HepG2 (cell line): ENCODE results near the gene HNRNPUL1. TPM values are rescaled to one million over a fixed set of nuclear protein-coding genes. Genes with fewer than 3 reads are reported as not detected.

Experiments used
- ATAC-seq: fragments of 200-7000 bp; cut with Tn5 transposase; 3 replicates; pipeline ENCODE4 v1.9.1; 2020; ENCODE audit warnings: mild to moderate bottlenecking, moderate library complexity
- BruUV-seq: library from RNA; stranded (reverse); fragments of 400-500 nt; replicated peaks from 2 replicates; lab custom pipeline; 2021; lab: Mats Ljungman, UMichigan
- CTCF ChIA-PET: fragments of 300-600 bp; formaldehyde crosslinking; extraction: SDS; loops from one replicate; lab custom pipeline; 2021; ENCODE audit warnings: low total read pairs, inconsistent platforms, low intra/inter-chr PET ratio; lab: Yijun Ruan, JAX
- POLR2A ChIA-PET: fragments of 350-600 bp; sonication (Branson Sonifier 250); formaldehyde crosslinking; loops from one replicate; lab custom pipeline; 2020; ENCODE audit warnings: antibody characterized with exemption, inconsistent platforms; lab: Yijun Ruan, JAX
- DNase-seq: peaks from one replicate; pipeline ENCODE4 v3.0.0-alpha.2; 2015; ENCODE audit warnings: low spot score
- FAIRE-seq: peaks from 3 replicates; lab custom pipeline; 2011; peaks lifted over from hg19 to GRCh38; lab: Jason Lieb, UNC
- H2AFZ ChIP-seq: one replicate; pipeline ENCODE4 v1.6.1; 2011; ENCODE audit warnings: low read length, inconsistent platforms
- H3K27ac ChIP-seq: fragments of 300-600 bp; 3 replicates; pipeline ENCODE4 v1.8.0; 2011; ENCODE audit warnings: mixed run types, mild to moderate bottlenecking, mixed read lengths, low read length, inconsistent platforms; ENCODE audit not compliant: insufficient read depth; ENCODE audit errors: extremely low read length
- H3K27me3 ChIP-seq, 2 experiments: fragments of 200-600 bp in 1 of 2; 2 replicates in 1 of 2; 3 replicates in 1 of 2; pipeline versions ENCODE4 v1.6.0 to v1.8.0; 2011; ENCODE audit warnings: low read length in 2 of 2, mild to moderate bottlenecking in 2 of 2, moderate library complexity in 2 of 2, inconsistent platforms in 1 of 2; ENCODE audit not compliant: insufficient read depth in 2 of 2, control insufficient read depth in 1 of 2
- H3K36me3 ChIP-seq, 2 experiments: fragments of 200-600 bp in 1 of 2; replicated peaks in 1 of 2; 2 replicates in 1 of 2; 3 replicates in 1 of 2; pipeline versions ENCODE4 v1.5.1 to v1.8.0; 2011; ENCODE audit warnings: low read length in 2 of 2, inconsistent platforms in 1 of 2; ENCODE audit not compliant: insufficient read depth in 2 of 2, control insufficient read depth in 1 of 2
- H3K4me1 ChIP-seq: 2 replicates; pipeline ENCODE4 v1.5.1; 2012; ENCODE audit warnings: low read length, inconsistent platforms; ENCODE audit not compliant: insufficient read depth
- H3K4me2 ChIP-seq: 2 replicates; pipeline ENCODE4 v1.6.0; 2011; ENCODE audit warnings: low read depth, low read length, inconsistent platforms
- H3K4me3 ChIP-seq, 3 experiments: fragments of 200-600 bp in 1 of 3; sonication (generic), shearing (Covaris generic) in 1 of 3; replicated peaks in 1 of 3; 2 replicates each; pipeline ENCODE4 v1.5.1; 2011 to 2016; ENCODE audit warnings: low read length in 3 of 3, inconsistent platforms in 2 of 3, low read depth in 2 of 3, mild to moderate bottlenecking in 2 of 3, control low read depth in 1 of 3, mixed read lengths in 1 of 3; ENCODE audit not compliant: insufficient read depth in 1 of 3
- H3K79me2 ChIP-seq: one replicate; pipeline ENCODE4 v1.6.1; 2011; ENCODE audit warnings: low read length, inconsistent platforms; ENCODE audit not compliant: insufficient read depth
- H3K9ac ChIP-seq: 2 replicates; pipeline ENCODE4 v1.6.0; 2011; ENCODE audit warnings: mild to moderate bottlenecking, low read depth, low read length, inconsistent platforms; ENCODE audit not compliant: insufficient read depth
- H3K9me3 ChIP-seq: 2 replicates; pipeline ENCODE4 v1.5.1; 2012; ENCODE audit warnings: mild to moderate bottlenecking, low read length
- H4K20me1 ChIP-seq: 2 replicates; pipeline ENCODE4 v1.6.0; 2011; ENCODE audit warnings: inconsistent platforms, mild to moderate bottlenecking, low read length, moderate library complexity; ENCODE audit not compliant: insufficient read depth
- CREB3 ChIP-seq: sonication (generic); formaldehyde crosslinking; IDR thresholded peaks from 2 replicates; pipeline ENCODE4 v1.5.0; 2020; ENCODE audit warnings: missing genetic modification reagents
- FOXC1 ChIP-seq: sonication (generic); formaldehyde crosslinking; IDR thresholded peaks from 2 replicates; pipeline ENCODE4 v1.8.0; 2022; ENCODE audit warnings: mild to moderate bottlenecking, missing genetic modification reagents, borderline replicate concordance
- GRHL1 ChIP-seq: sonication (generic); formaldehyde crosslinking; conservative IDR thresholded peaks from 2 replicates; pipeline ENCODE4 v1.8.0; 2022; ENCODE audit warnings: missing genetic modification reagents
- KDM1A ChIP-seq: IDR thresholded peaks from 2 replicates; pipeline ENCODE4 v1.6.1; 2016; ENCODE audit warnings: missing compliant biosample characterization
- SMAD3 ChIP-seq: sonication (generic); formaldehyde crosslinking; IDR thresholded peaks from 2 replicates; pipeline ENCODE4 v1.4.0; 2020; ENCODE audit warnings: missing genetic modification reagents
- ZHX1 ChIP-seq: sonication (generic); formaldehyde crosslinking; IDR thresholded peaks from 2 replicates; pipeline ENCODE4 v1.8.1; 2022; ENCODE audit warnings: low read depth, mild to moderate bottlenecking, missing genetic modification reagents
- ZMYM2 ChIP-seq: sonication (generic); formaldehyde crosslinking; IDR thresholded peaks from 2 replicates; pipeline ENCODE4 v1.8.0; 2022; ENCODE audit warnings: mild to moderate bottlenecking, missing genetic modification reagents
- ZNF3 ChIP-seq: IDR thresholded peaks from 2 replicates; pipeline ENCODE4 v1.7.0; 2017; ENCODE audit warnings: inconsistent platforms
- ZNF703 ChIP-seq: sonication (generic); formaldehyde crosslinking; IDR thresholded peaks from 2 replicates; pipeline ENCODE4 v1.5.1; 2020; ENCODE audit warnings: missing genetic modification reagents, mild to moderate bottlenecking, moderate library complexity, borderline replicate concordance
- ZNF75D ChIP-seq: sonication (generic); formaldehyde crosslinking; IDR thresholded peaks from 2 replicates; pipeline ENCODE4 v1.8.1; 2023; ENCODE audit warnings: missing genetic modification reagents, mild to moderate bottlenecking, borderline replicate concordance
- ZNF784 ChIP-seq: sonication (generic); formaldehyde crosslinking; IDR thresholded peaks from 2 replicates; pipeline ENCODE4 v1.5.1; 2020; ENCODE audit warnings: missing genetic modification reagents, mild to moderate bottlenecking, borderline replicate concordance
- WGBS: methylation state at CpG from one replicate; pipeline ENCODE4 v1.1.6; 2017; ENCODE audit warnings: low lambda C conversion rate; 5-methylcytosine and 5-hydroxymethylcytosine counted together
- in situ Hi-C: cut with HindIII; loops from 2 replicates; pipeline ENCODE4 v1.10.0; 2017; ENCODE audit warnings: low pct_unique_long_range_greater_than_20kb; ENCODE audit not compliant: extremely low pct_ligation_motif_present
- intact Hi-C: fragments of 100-400 bp; cut with micrococcal nuclease; formaldehyde crosslinking; loops from one replicate; pipeline ENCODE4 v1.10.0; 2022; ENCODE audit not compliant: unreplicated experiment
- polyA plus RNA-seq, 8 experiments: library from polyadenylated mRNA; depleted of rRNA in 3 of 8; stranded (reverse) in 7 of 8; unstranded in 1 of 8; fragments of >200 nt; fragmentation: Illumina TruSeq in 4 of 8; extraction: Trizol in 4 of 8; gene quantifications; 2 replicates each; pipeline versions ENCODE4 v1.2.1 to v1.2.3, GENCODE V29; 2011 to 2016; ENCODE audit warnings: low read depth in 4 of 8, missing spikeins in 1 of 8, mixed read lengths in 1 of 8; ENCODE audit not compliant: insufficient read depth in 1 of 8
- total RNA-seq, 5 experiments: library from RNA; depleted of rRNA; stranded (reverse); fragments of >200 nt; fragmentation: Illumina TruSeq; extraction: Trizol; gene quantifications; 2 replicates each; pipeline ENCODE4 v1.2.3, GENCODE V29; 2016; ENCODE audit warnings: low read depth in 1 of 5
- TF ChIP-seq, protein P1 (sequence below): sonication (generic); formaldehyde crosslinking; IDR thresholded peaks from 2 replicates; pipeline ENCODE4 v1.4.0; 2020; ENCODE audit warnings: mild to moderate bottlenecking, low read depth, missing genetic modification reagents
- TF ChIP-seq, protein P2 (sequence below): IDR thresholded peaks from 2 replicates; pipeline ENCODE4 v1.6.1; 2016; ENCODE audit warnings: low read depth, borderline replicate concordance

Gene HNRNPUL1
- total and polyA plus RNA-seq, 2 of the 13 experiments (the other 11 are each of a cell fraction or from before 2014, with no cell fraction given) = 30.9 to 81.7 TPM

- CTCF ChIA-PET = no interaction called here
- no peak for FAIRE-seq
- no TSS peak for BruUV-seq
- 73% methylated on average over 9 of the region's 16 CpGs for WGBS
- no peaks in the 10 kb centered on the region for H3K79me2 ChIP-seq
- H4K20me1 ChIP-seq = no peaks in the 10 kb centered on the region
- H3K36me3 ChIP-seq = no peaks in the 10 kb centered on the region
- H3K9ac ChIP-seq = no peak overlapping the region
- intact Hi-C loops (no loop called here), in situ Hi-C loops (no loop called here)
- H3K4me3 ChIP-seq = peak overlapping the region in 1 of 3 experiments; percentile 6; a peak in 2 of 6 replicates
- H3K27me3 ChIP-seq = peaks cover 0 to 4% of the 10 kb centered on the region in 2 experiments; a peak in 1 of 5 replicates
- no peak for ATAC-seq
- H2AFZ ChIP-seq = no peak overlapping the region
- peaks cover 62% of the 10 kb centered on the region for H3K4me1 ChIP-seq
- H3K27ac ChIP-seq = no peak overlapping the region
- H3K9me3 ChIP-seq = no peaks in the 10 kb centered on the region
- POLR2A ChIA-PET = interaction anchor here (1.2 to 3.0 kb wide), 2 partner anchors 43 to 219 kb away, joined by 3 to 10 read pairs; partner anchors contain the start of gene HNRNPUL1
- DNase-seq = no peak
- no peak overlapping the region; the same call in 1 of the 2 replicates for H3K4me2 ChIP-seq
- no peak for TF ChIP-seq ZNF75D (CRISPR knock-in tag)
- no peak for TF ChIP-seq ZNF703
- no peak for TF ChIP-seq KDM1A (CRISPR knock-in tag)
- TF ChIP-seq ZMYM2 (CRISPR knock-in tag) = no peak
- TF ChIP-seq FOXC1 (CRISPR knock-in tag) = no peak
- TF ChIP-seq CREB3 = no peak
- TF ChIP-seq ZHX1 (CRISPR knock-in tag) = no peak
- no peak for TF ChIP-seq SMAD3
- TF ChIP-seq ZNF3 = no peak
- TF ChIP-seq GRHL1 = no peak
- TF ChIP-seq, protein P1, sequence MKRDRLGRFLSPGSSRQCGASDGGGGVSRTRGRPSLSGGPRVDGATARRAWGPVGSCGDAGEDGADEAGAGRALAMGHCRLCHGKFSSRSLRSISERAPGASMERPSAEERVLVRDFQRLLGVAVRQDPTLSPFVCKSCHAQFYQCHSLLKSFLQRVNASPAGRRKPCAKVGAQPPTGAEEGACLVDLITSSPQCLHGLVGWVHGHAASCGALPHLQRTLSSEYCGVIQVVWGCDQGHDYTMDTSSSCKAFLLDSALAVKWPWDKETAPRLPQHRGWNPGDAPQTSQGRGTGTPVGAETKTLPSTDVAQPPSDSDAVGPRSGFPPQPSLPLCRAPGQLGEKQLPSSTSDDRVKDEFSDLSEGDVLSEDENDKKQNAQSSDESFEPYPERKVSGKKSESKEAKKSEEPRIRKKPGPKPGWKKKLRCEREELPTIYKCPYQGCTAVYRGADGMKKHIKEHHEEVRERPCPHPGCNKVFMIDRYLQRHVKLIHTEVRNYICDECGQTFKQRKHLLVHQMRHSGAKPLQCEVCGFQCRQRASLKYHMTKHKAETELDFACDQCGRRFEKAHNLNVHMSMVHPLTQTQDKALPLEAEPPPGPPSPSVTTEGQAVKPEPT = no peak
- no peak for TF ChIP-seq ZNF784 (CRISPR knock-in tag)
- TF ChIP-seq, protein P2, sequence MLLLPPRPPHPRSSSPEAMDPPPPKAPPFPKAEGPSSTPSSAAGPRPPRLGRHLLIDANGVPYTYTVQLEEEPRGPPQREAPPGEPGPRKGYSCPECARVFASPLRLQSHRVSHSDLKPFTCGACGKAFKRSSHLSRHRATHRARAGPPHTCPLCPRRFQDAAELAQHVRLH (CRISPR knock-in tag) = no peak
Measured at GRCh38 chr19:41219924-41220567, 44.1 kb upstream of the HNRNPUL1 start.
